ENCODE results near the gene UBAP2.

UBAP2 gene

GRCh38 chr9:33943389-33943788, 105.3 kb downstream of the UBAP2 start:
- H3K27ac ChIP-seq, result no peak overlapping the region
- no peaks in the 10 kb centered on the region for H3K27me3 ChIP-seq
- TF ChIP-seq, protein P1, sequence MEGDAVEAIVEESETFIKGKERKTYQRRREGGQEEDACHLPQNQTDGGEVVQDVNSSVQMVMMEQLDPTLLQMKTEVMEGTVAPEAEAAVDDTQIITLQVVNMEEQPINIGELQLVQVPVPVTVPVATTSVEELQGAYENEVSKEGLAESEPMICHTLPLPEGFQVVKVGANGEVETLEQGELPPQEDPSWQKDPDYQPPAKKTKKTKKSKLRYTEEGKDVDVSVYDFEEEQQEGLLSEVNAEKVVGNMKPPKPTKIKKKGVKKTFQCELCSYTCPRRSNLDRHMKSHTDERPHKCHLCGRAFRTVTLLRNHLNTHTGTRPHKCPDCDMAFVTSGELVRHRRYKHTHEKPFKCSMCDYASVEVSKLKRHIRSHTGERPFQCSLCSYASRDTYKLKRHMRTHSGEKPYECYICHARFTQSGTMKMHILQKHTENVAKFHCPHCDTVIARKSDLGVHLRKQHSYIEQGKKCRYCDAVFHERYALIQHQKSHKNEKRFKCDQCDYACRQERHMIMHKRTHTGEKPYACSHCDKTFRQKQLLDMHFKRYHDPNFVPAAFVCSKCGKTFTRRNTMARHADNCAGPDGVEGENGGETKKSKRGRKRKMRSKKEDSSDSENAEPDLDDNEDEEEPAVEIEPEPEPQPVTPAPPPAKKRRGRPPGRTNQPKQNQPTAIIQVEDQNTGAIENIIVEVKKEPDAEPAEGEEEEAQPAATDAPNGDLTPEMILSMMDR (IDR thresholded peaks at IDR 0.05), result no peak
- no peak overlapping the region for H3K4me3 ChIP-seq (ENCODE audit: low read depth in 1 of 2, low read length in 1 of 2)
- no peaks in the 10 kb centered on the region for H3K4me1 ChIP-seq (ENCODE audit: control insufficient read depth in 1 of 2, insufficient read depth in 1 of 2, low read depth in 1 of 2, low read length in 1 of 2)
- peaks cover 54% of the 10 kb centered on the region for H3K36me3 ChIP-seq
- no peaks in the 10 kb centered on the region for H3K9me3 ChIP-seq

GRCh38 chr9:33942471-33943083, 106.1 kb downstream of the UBAP2 start:
- H3K4me1 ChIP-seq (ENCODE audit: control insufficient read depth in 1 of 2, insufficient read depth in 1 of 2, low read depth in 1 of 2, low read length in 1 of 2), result no peaks in the 10 kb centered on the region
- H3K27ac ChIP-seq, result no peak overlapping the region
- H3K4me3 ChIP-seq (ENCODE audit: low read depth in 1 of 2, low read length in 1 of 2), result no peak overlapping the region
- no peaks in the 10 kb centered on the region for H3K9me3 ChIP-seq
- H3K27me3 ChIP-seq, result no peaks in the 10 kb centered on the region
- peaks cover 50% of the 10 kb centered on the region for H3K36me3 ChIP-seq
- TF ChIP-seq, protein P1 (IDR thresholded peaks at IDR 0.05), result no peak

DNA sequence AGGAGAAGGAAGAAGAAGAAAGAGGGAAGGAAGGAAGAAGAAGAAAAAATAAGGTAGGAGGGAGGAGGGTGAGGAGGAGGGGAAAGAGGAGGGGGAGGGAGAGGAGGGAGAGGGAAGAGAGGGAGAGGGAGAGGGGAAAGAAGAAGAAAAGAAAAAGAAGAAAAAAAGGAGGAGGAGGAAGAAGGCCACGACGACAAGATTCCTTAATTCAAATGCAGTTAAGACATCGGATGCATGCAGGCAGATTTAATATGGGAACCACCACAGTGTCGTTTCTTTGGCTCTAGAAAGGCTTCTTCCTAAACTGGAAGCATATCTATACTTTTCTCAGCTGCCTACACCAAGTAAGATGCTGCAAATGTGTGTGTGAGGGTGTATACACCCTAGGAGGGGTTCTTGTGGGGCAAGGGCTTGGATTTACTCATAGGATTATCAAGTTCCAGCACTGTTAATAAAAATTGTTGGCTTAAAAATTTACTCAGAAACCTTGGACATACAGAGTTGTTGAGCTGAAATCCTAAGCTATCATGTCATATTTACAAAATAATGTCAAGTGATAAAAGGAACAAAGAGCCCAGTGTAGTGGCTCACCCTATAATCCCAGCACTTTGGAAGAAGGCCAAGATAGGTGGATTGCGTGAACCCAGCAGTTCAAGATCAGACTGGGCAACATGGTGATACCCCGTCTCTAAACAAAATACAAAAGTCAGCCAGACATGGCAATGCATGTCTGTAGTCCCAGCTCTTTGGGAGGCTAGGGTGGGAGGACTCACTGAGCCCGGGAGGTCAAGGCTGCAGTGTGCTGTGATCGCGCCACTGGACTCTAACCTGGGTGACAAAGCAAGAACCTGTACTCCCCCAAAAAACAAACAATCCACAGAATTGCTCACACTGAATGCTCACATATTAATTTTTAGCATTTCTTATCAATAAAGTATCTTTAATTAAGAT, 108.5 kb downstream of the UBAP2 start:
- no peaks in the 10 kb centered on the region for H3K9me3 ChIP-seq
- no peaks in the 10 kb centered on the region for H3K4me1 ChIP-seq (ENCODE audit: control insufficient read depth in 1 of 2, insufficient read depth in 1 of 2, low read depth in 1 of 2, low read length in 1 of 2)
- H3K4me3 ChIP-seq (ENCODE audit: low read depth in 1 of 2, low read length in 1 of 2), result no peak overlapping the region
- no peaks in the 10 kb centered on the region for H3K27me3 ChIP-seq
- H3K27ac ChIP-seq, result peak overlapping the region; percentile 42
- TF ChIP-seq, protein P1 (IDR thresholded peaks at IDR 0.05), result no peak
- H3K36me3 ChIP-seq, result peaks cover 44% of the 10 kb centered on the region

DNA sequence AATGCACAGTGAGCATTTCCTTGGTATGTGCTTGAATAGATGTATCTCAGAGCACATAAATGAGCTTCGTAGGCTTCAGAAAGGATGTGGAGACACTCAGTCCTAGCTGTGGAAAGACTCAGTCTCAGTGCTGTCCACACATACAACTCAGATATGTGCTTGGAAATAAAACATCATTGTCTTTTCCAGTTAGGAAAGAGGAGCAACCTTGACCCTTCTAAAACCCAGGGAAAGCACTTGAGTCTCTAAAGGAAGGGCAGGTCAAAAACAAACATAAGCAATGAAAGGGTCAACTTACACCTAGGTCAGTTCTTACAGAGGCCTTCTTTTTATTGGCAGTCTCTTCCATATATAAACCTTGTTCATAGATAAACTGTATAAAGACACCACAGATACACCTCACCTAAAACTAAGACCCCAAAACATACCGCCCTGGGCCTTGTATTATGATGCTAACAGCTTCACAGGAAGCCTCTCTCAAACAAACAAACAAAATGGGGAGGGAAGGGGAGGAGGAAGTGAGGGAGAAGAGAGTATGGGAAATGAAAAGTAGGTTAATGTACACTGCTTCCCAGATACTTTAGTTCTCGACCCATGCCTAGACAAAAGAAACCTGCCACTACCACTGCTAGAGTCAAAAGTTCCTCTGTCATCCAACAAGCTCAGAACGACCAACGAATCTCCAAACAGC, 114.4 kb downstream of the UBAP2 start:
- H3K36me3 ChIP-seq, result peaks cover 54% of the 10 kb centered on the region
- TF ChIP-seq, protein P1 (IDR thresholded peaks at IDR 0.05), result no peak
- H3K27me3 ChIP-seq, result no peaks in the 10 kb centered on the region
- no peak overlapping the region for H3K27ac ChIP-seq
- no peaks in the 10 kb centered on the region for H3K9me3 ChIP-seq
- H3K4me3 ChIP-seq (ENCODE audit: low read depth in 1 of 2, low read length in 1 of 2), result no peak overlapping the region
- H3K4me1 ChIP-seq (ENCODE audit: control insufficient read depth in 1 of 2, insufficient read depth in 1 of 2, low read depth in 1 of 2, low read length in 1 of 2), result no peaks in the 10 kb centered on the region

GRCh38 chr9:33932078-33932807, 116.4 kb downstream of the UBAP2 start:
- TF ChIP-seq, protein P1 (IDR thresholded peaks at IDR 0.05), result no peak
- H3K27ac ChIP-seq, result no peak overlapping the region
- H3K4me3 ChIP-seq (ENCODE audit: low read depth in 1 of 2, low read length in 1 of 2), result no peak overlapping the region
- no peaks in the 10 kb centered on the region for H3K4me1 ChIP-seq (ENCODE audit: control insufficient read depth in 1 of 2, insufficient read depth in 1 of 2, low read depth in 1 of 2, low read length in 1 of 2)
- peaks cover 74% of the 10 kb centered on the region for H3K36me3 ChIP-seq
- no peaks in the 10 kb centered on the region for H3K27me3 ChIP-seq
- no peaks in the 10 kb centered on the region for H3K9me3 ChIP-seq

Data from neutrophil (primary cell).